Measurements from ENCODE around the gene SPATA2. TPM values are rescaled to one million over a fixed set of nuclear protein-coding genes. Genes with fewer than 3 reads are reported as not detected.

The SPATA2 gene
- total and polyA plus RNA-seq, 2 of the 8 experiments (the other 6 are each of a cell fraction or from before 2014, with no cell fraction given) = 11.0 to 13.0 TPM

DNA sequence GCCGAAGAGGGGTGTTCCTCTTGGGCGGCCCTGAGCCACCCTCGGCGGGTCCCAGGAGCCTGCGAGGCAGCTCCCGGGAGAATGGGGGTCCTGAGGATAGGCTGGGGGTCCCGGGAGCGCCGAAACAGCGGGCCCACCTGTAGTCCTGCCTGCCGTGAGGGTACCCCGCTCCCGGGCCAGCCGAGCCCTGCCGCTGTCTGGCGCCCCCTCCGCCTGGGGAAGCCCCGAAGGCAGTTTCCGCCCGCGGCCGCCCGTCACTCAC, 280 bp downstream of the SPATA2 start:
- Histone ChIP-seq H3K4me2 (ENCODE audit: insufficient read depth in 1 of 2, low read depth in 2 of 2, low read length in 2 of 2) (peak overlapping the region; percentile 57 to 99), H4K8ac (ENCODE audit: extremely low read depth, insufficient read depth, low read length) (peak overlapping the region; percentile 100), H3K36me3 (ENCODE audit: control insufficient read depth in 2 of 4, insufficient read depth in 4 of 4, low read length in 3 of 4) (no peaks in the 10 kb centered on the region; a peak in 1 of 8 replicates), H2BK5ac (ENCODE audit: low read depth, low read length) (no peak overlapping the region; the same call in 1 of the 2 replicates), H3K79me1 (ENCODE audit: low read depth, low read length) (peaks cover 9% of the 10 kb centered on the region), H3K56ac (replicated peaks; ENCODE audit: insufficient read length, low read depth, low read length) (no peak overlapping the region), H3K18ac (ENCODE audit: extremely low read depth, low read length) (no peak overlapping the region), H3K23me2 (ENCODE audit: low read depth, low read length) (peaks cover 8% of the 10 kb centered on the region), H3K4ac (replicated peaks; ENCODE audit: insufficient read length, low read depth, low read length) (no peak overlapping the region), H2BK15ac (ENCODE audit: low read length) (no peak overlapping the region), H4K5ac (ENCODE audit: insufficient read length, low read depth, low read length) (no peak overlapping the region), H3K9ac (replicated peaks in 1 of 4; ENCODE audit: extremely low read depth in 1 of 4, low read depth in 3 of 4, low read length in 3 of 4) (peak overlapping the region; percentile 68 to 99 (median 95)), H4K20me1 (replicated peaks in 1 of 2; ENCODE audit: control insufficient read depth in 1 of 2, insufficient read depth in 2 of 2, low read length in 2 of 2) (peaks cover 2 to 12% of the 10 kb centered on the region in 2 experiments), H3K23ac (ENCODE audit: insufficient read length) (no peak overlapping the region), H2AK5ac (ENCODE audit: low read depth, low read length) (no peak overlapping the region), H3K14ac (ENCODE audit: insufficient read length) (no peak overlapping the region), H2BK120ac (replicated peaks; ENCODE audit: low read depth, low read length) (no peak overlapping the region), H3K4me3 (ENCODE audit: extremely low read depth in 1 of 4, insufficient read depth in 2 of 4, low read depth in 3 of 4, low read length in 4 of 4) (peak overlapping the region; percentile 71 to 99 (median 96)), H2BK20ac (ENCODE audit: low read length) (no peak overlapping the region), H3K27me3 (replicated peaks in 1 of 4; ENCODE audit: control insufficient read depth in 3 of 4, extremely low read depth in 1 of 4, insufficient read depth in 3 of 4, low read length in 3 of 4) (no peaks in the 10 kb centered on the region), H2BK12ac (ENCODE audit: low read depth, low read length) (no peak overlapping the region), H2AFZ (ENCODE audit: low read length) (no peak overlapping the region), H3K9me3 (ENCODE audit: insufficient read depth in 2 of 2, low read depth in 1 of 2, low read length in 1 of 2) (no peaks in the 10 kb centered on the region), H4K91ac (replicated peaks; ENCODE audit: insufficient read length, low read length) (no peak overlapping the region), H3K79me2 (ENCODE audit: control insufficient read depth in 1 of 2, insufficient read depth in 2 of 2, low read length in 2 of 2) (peaks cover 4 to 47% of the 10 kb centered on the region in 2 experiments; a peak in 3 of 4 replicates), H3K27ac (ENCODE audit: low read depth, low read length) (peak overlapping the region; percentile 100; the same call in 1 of the 2 replicates), H3K4me1 (replicated peaks in 1 of 4; ENCODE audit: control insufficient read depth in 3 of 4, insufficient read depth in 4 of 4, low read length in 3 of 4) (peaks cover 0 to 6% (median 3%) of the 10 kb centered on the region in 4 experiments; a peak in 2 of 7 replicates)
- POLR2A ChIA-PET (ENCODE audit: partially characterized antibody) = interaction anchor here (0.6 to 3.8 kb wide), 3 partner anchors 8 to 24 kb away, joined by 3 to 17 read pairs (median 3); no protein-coding TSS in a partner anchor
- DNase-seq (ENCODE audit: low read depth in 1 of 2, low spot score in 2 of 2) (no peak), FAIRE-seq (no peak)
- WGBS, 2 experiments (ENCODE audit: extremely low coverage in 1 of 2, insufficient coverage in 1 of 2, insufficient read length in 1 of 2, insufficient replicate concordance in 2 of 2, low coverage in 1 of 2, low lambda C conversion rate in 2 of 2, missing lambda C conversion rate in 1 of 2) = 2% methylated on average over 19 of the region's 23 CpGs; no CpG with 5 or more reads in 1 of the 2 experiments
- CTCF ChIA-PET (ENCODE audit: partially characterized antibody) = interaction anchor here (0.7 to 16.4 kb wide), 10 partner anchors 10 to 531 kb away, joined by 3 to 199 read pairs (median 5); no protein-coding TSS in a partner anchor
- no peak for TF ChIP-seq NRF1 (IDR thresholded peaks at IDR 0.05; ENCODE audit: low read depth, low read length)

Measured in H1 (cell line).